Smooth muscle cell (in vitro differentiated cells): ENCODE measurements around the gene CFAP77. TPM values are rescaled to one million over a fixed set of nuclear protein-coding genes. Genes with fewer than 3 reads are reported as not detected.

Experiments
- DNase-seq: peaks from one replicate; lab custom pipeline; 2025; ENCODE audit not compliant: unreplicated experiment; lab: John Stamatoyannopoulos, UW
- H2AFZ ChIP-seq: fragments of 200-600 bp; sonication (generic); 2 replicates; pipeline ENCODE4 v1.6.0; 2016; ENCODE audit warnings: antibody characterized with exemption, low read depth, mild to moderate bottlenecking
- H3F3A ChIP-seq: fragments of 200-600 bp; sonication (generic); 2 replicates; pipeline ENCODE4 v1.6.0; 2017; ENCODE audit warnings: antibody characterized with exemption, low read depth
- H3K27ac ChIP-seq: fragments of 200-600 bp; sonication (generic); 2 replicates; pipeline ENCODE4 v1.5.1; 2016; ENCODE audit warnings: low read depth, mild to moderate bottlenecking
- H3K27me3 ChIP-seq: fragments of 200-600 bp; sonication (generic); 2 replicates; pipeline ENCODE4 v1.6.1; 2016; ENCODE audit warnings: low read depth, mild to moderate bottlenecking
- H3K36me3 ChIP-seq: fragments of 200-600 bp; sonication (generic); 2 replicates; pipeline ENCODE4 v1.5.1; 2016; ENCODE audit warnings: low read depth
- H3K4me1 ChIP-seq: fragments of 200-600 bp; sonication (generic); 2 replicates; pipeline ENCODE4 v1.5.1; 2016; ENCODE audit warnings: low read depth
- H3K4me2 ChIP-seq: fragments of 200-600 bp; sonication (generic); 2 replicates; pipeline ENCODE4 v1.6.0; 2016; ENCODE audit warnings: mild to moderate bottlenecking
- H3K4me3 ChIP-seq: fragments of 200-600 bp; sonication (generic); 2 replicates; pipeline ENCODE4 v1.5.1; 2016; ENCODE audit warnings: mild to moderate bottlenecking
- H3K79me2 ChIP-seq: fragments of 200-600 bp; sonication (generic); 2 replicates; pipeline ENCODE4 v1.6.0; 2016; ENCODE audit warnings: low read depth, mild to moderate bottlenecking
- H3K9ac ChIP-seq: fragments of 200-600 bp; sonication (generic); 2 replicates; pipeline ENCODE4 v1.6.0; 2016; ENCODE audit warnings: low read depth
- H3K9me3 ChIP-seq: fragments of 200-600 bp; sonication (generic); replicated peaks from 2 replicates; pipeline ENCODE4 v1.5.1; 2016; ENCODE audit warnings: low read depth
- H4K20me1 ChIP-seq: fragments of 200-600 bp; sonication (generic); 2 replicates; pipeline ENCODE4 v1.6.0; 2016; ENCODE audit warnings: low read depth
- CTCF ChIP-seq: fragments of 200-600 bp; sonication (generic); IDR thresholded peaks from 2 replicates; pipeline ENCODE4 v1.5.1; 2017; ENCODE audit warnings: borderline replicate concordance, mild to moderate bottlenecking, antibody characterized with exemption; ENCODE audit not compliant: insufficient read depth, poor library complexity, severe bottlenecking
- WGBS: methylation state at CpG from one replicate; pipeline ENCODE4 v1.1.7; 2016; ENCODE audit warnings: low lambda C conversion rate; 5-methylcytosine and 5-hydroxymethylcytosine counted together
- polyA plus RNA-seq: library from polyadenylated mRNA; unstranded; fragments of >200 nt; fragmentation: Nextera tagmentation; extraction: Ambion mirVana; gene quantifications from 2 replicates; pipeline ENCODE4 v1.2.1, GENCODE V29; 2016
- total RNA-seq: library from RNA; depleted of rRNA; stranded (reverse); fragments of >200 nt; gene quantifications from 2 replicates; pipeline ENCODE4 v1.2.3, GENCODE V29; 2014

CFAP77 gene
- total and polyA plus RNA-seq, 2 experiments from 2014 or later, result 0.31 TPM; not detected in 1

GRCh38 chr9:132504488-132504887 is 94.5 kb downstream of the CFAP77 start:
- Histone ChIP-seq H3F3A (no peaks in the 10 kb centered on the region), H3K27ac (no peak overlapping the region), H4K20me1 (no peaks in the 10 kb centered on the region), H3K4me3 (no peak overlapping the region), H3K9ac (no peak overlapping the region), H3K36me3 (no peaks in the 10 kb centered on the region), H3K27me3 (peaks cover 41% of the 10 kb centered on the region), H3K9me3 (no peaks in the 10 kb centered on the region), H3K4me1 (no peaks in the 10 kb centered on the region), H2AFZ (no peak overlapping the region), H3K79me2 (no peaks in the 10 kb centered on the region), H3K4me2 (no peak overlapping the region)
- TF ChIP-seq CTCF, result no peak
- DNase-seq, result no peak
- WGBS, result 79% methylated on average over 9 of the region's 9 CpGs

GRCh38 chr9:132505991-132506655 is 96.1 kb downstream of the CFAP77 start:
- 85% methylated on average over 17 of the region's 17 CpGs for WGBS
- no peaks in the 10 kb centered on the region for H3K4me1 ChIP-seq
- no peaks in the 10 kb centered on the region for H3K36me3 ChIP-seq
- no peaks in the 10 kb centered on the region for H3K9me3 ChIP-seq
- no peak overlapping the region for H3K9ac ChIP-seq
- no peaks in the 10 kb centered on the region for H3F3A ChIP-seq
- H4K20me1 ChIP-seq, result no peaks in the 10 kb centered on the region
- no peak for DNase-seq
- H3K79me2 ChIP-seq, result no peaks in the 10 kb centered on the region
- H2AFZ ChIP-seq, result no peak overlapping the region
- no peak overlapping the region for H3K4me2 ChIP-seq
- H3K27ac ChIP-seq, result no peak overlapping the region
- peaks cover 41% of the 10 kb centered on the region for H3K27me3 ChIP-seq
- no peak overlapping the region for H3K4me3 ChIP-seq
- no peak for TF ChIP-seq CTCF

- Histone ChIP-seq H3K9me3 (no peaks in the 10 kb centered on the region), H4K20me1 (no peaks in the 10 kb centered on the region), H3K79me2 (no peaks in the 10 kb centered on the region), H3F3A (no peaks in the 10 kb centered on the region), H2AFZ (no peak overlapping the region), H3K4me3 (no peak overlapping the region), H3K4me1 (no peaks in the 10 kb centered on the region), H3K27ac (no peak overlapping the region), H3K27me3 (peaks cover 43% of the 10 kb centered on the region), H3K36me3 (no peaks in the 10 kb centered on the region), H3K9ac (no peak overlapping the region), H3K4me2 (no peak overlapping the region)
- WGBS, result 64% methylated on average over 9 of the region's 9 CpGs
- no peak for DNase-seq
- no peak for TF ChIP-seq CTCF
Measured at GRCh38 chr9:132506977-132507669, 97.1 kb downstream of the CFAP77 start.
